Ishikawa (cell line): ENCODE measurements around the gene SRGAP1.

Source experiments
- CEBPB ChIP-seq: IDR thresholded peaks from 2 replicates; pipeline ENCODE4 v1.6.1; 2012
- CREB1 ChIP-seq: IDR thresholded peaks from 2 replicates; pipeline ENCODE4 v1.6.1; 2012; ENCODE audit warnings: low read depth
- EGR1 ChIP-seq: IDR thresholded peaks from 2 replicates; pipeline ENCODE4 v1.6.1; 2012
- EP300 ChIP-seq: IDR thresholded peaks from 2 replicates; pipeline ENCODE4 v1.6.1; 2012; ENCODE audit warnings: borderline replicate concordance
- FOXM1 ChIP-seq: IDR thresholded peaks from 2 replicates; pipeline ENCODE4 v1.6.1; 2012; ENCODE audit warnings: low read depth, borderline replicate concordance
- NFIC ChIP-seq: IDR thresholded peaks from 2 replicates; pipeline ENCODE4 v1.6.1; 2012
- RAD21 ChIP-seq: IDR thresholded peaks from 2 replicates; pipeline ENCODE4 v1.6.1; 2012; ENCODE audit warnings: low read depth
- TAF1 ChIP-seq: IDR thresholded peaks from 2 replicates; pipeline ENCODE4 v1.6.1; 2012; ENCODE audit warnings: low read depth, mild to moderate bottlenecking
- TCF12 ChIP-seq: IDR thresholded peaks from 2 replicates; pipeline ENCODE4 v1.6.1; 2012; ENCODE audit warnings: low read depth
- TEAD4 ChIP-seq: IDR thresholded peaks from 2 replicates; pipeline ENCODE4 v1.6.1; 2012
- USF1 ChIP-seq: IDR thresholded peaks from 2 replicates; pipeline ENCODE4 v1.6.1; 2012
- YY1 ChIP-seq: IDR thresholded peaks from 2 replicates; pipeline ENCODE4 v1.6.1; 2012; ENCODE audit warnings: low read depth
- ZBTB7A ChIP-seq: IDR thresholded peaks from 2 replicates; pipeline ENCODE4 v1.6.1; 2012; ENCODE audit warnings: low read depth
- TF ChIP-seq, protein P1 (sequence below): IDR thresholded peaks from 2 replicates; pipeline ENCODE4 v1.6.1; 2012; ENCODE audit warnings: low read depth, mild to moderate bottlenecking
- TF ChIP-seq, protein P2 (sequence below): IDR thresholded peaks from 2 replicates; pipeline ENCODE4 v1.6.1; 2012

Gene SRGAP1

GRCh38 chr12:64102339-64102738, 257.8 kb downstream of the SRGAP1 start:
- TF ChIP-seq EP300 (no peak), EGR1 (no peak), ZBTB7A (no peak), TCF12 (no peak), FOXM1 (no peak), TEAD4 (no peak), CREB1 (no peak), NFIC (no peak), YY1 (no peak), RAD21 (no peak)
- TF ChIP-seq, protein P1, sequence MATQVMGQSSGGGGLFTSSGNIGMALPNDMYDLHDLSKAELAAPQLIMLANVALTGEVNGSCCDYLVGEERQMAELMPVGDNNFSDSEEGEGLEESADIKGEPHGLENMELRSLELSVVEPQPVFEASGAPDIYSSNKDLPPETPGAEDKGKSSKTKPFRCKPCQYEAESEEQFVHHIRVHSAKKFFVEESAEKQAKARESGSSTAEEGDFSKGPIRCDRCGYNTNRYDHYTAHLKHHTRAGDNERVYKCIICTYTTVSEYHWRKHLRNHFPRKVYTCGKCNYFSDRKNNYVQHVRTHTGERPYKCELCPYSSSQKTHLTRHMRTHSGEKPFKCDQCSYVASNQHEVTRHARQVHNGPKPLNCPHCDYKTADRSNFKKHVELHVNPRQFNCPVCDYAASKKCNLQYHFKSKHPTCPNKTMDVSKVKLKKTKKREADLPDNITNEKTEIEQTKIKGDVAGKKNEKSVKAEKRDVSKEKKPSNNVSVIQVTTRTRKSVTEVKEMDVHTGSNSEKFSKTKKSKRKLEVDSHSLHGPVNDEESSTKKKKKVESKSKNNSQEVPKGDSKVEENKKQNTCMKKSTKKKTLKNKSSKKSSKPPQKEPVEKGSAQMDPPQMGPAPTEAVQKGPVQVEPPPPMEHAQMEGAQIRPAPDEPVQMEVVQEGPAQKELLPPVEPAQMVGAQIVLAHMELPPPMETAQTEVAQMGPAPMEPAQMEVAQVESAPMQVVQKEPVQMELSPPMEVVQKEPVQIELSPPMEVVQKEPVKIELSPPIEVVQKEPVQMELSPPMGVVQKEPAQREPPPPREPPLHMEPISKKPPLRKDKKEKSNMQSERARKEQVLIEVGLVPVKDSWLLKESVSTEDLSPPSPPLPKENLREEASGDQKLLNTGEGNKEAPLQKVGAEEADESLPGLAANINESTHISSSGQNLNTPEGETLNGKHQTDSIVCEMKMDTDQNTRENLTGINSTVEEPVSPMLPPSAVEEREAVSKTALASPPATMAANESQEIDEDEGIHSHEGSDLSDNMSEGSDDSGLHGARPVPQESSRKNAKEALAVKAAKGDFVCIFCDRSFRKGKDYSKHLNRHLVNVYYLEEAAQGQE: no peak
- TF ChIP-seq, protein P2, sequence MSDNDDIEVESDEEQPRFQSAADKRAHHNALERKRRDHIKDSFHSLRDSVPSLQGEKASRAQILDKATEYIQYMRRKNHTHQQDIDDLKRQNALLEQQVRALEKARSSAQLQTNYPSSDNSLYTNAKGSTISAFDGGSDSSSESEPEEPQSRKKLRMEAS: no peak

- 0 out of 2 replicates have a peak, but pooled peaks have one; percentile 32 for TF ChIP-seq NFIC
- no peak for TF ChIP-seq FOXM1
Observed at GRCh38 chr12:64103825-64104740, 259.6 kb downstream of the SRGAP1 start.

DNA sequence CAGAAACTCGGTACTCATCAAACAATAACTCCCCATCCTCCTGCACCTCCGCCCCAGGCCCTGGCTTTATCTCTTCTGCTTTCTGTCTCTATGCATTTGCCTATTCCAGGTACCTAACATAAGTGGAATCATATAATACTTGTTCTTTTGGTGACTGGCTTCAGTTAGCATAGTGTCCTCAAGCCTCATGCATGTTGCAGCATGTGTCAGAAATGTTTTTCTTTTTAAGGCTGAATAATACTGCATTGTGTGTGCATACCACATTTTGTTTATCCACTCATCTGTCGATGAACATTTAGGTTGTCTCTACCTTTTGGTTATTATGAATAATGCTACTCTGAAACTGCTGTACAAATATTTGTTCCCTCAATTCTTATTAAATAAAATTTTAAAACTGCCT, 260.5 kb downstream of the SRGAP1 start:
- no peak for TF ChIP-seq TAF1
- TF ChIP-seq, protein P2: no peak
- no peak for TF ChIP-seq CREB1
- TF ChIP-seq NFIC: no peak
- no peak for TF ChIP-seq EP300
- no peak for TF ChIP-seq YY1
- TF ChIP-seq, protein P1: no peak

DNA sequence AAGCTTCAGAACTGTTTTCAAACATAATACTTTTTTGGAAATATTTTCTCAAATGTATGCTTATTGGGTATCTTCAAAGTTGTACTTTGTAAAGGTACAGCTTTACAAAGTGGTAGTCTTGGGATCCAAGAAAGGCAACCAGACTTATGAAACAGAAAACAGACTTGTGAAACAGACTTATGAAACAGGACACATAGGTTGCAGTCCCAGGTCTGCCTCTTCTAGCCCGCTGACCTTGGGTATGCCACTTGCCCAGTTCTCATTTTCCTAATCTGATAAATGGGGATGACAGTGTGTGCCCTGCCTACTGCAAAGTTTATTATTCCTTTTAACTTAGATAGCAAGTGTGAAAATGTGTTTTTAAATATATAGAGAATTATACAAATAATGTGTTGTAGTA, 263.3 kb downstream of the SRGAP1 start:
- TF ChIP-seq CREB1: no peak
- no peak for TF ChIP-seq CEBPB
- TF ChIP-seq, protein P2: no peak
- TF ChIP-seq NFIC: no peak
- no peak for TF ChIP-seq EGR1
- no peak for TF ChIP-seq ZBTB7A
- no peak for TF ChIP-seq TEAD4
- no peak for TF ChIP-seq RAD21
- TF ChIP-seq FOXM1: no peak
- TF ChIP-seq EP300: no peak

DNA sequence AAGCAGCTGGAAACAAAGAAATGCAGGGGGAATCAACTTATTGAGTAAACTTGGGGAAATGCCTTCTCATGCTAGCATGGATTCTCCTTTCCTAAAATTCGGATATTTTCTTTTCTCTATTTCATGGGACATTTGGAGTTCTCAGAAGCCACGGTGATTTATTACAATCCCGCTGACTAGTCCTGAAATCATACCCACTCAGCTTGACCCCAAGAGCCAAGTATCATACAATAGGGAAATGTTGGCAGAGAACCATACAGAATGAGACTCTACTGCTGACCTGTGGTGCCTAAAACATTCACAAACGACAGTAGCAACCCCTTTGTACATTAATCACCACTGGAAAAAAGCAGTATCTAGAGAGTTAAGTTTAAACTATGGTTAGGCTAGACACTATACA, 265.2 kb downstream of the SRGAP1 start:
- TF ChIP-seq RAD21: no peak
- TF ChIP-seq ZBTB7A: no peak
- no peak for TF ChIP-seq TAF1
- TF ChIP-seq, protein P2: no peak
- TF ChIP-seq EGR1: no peak
- no peak for TF ChIP-seq EP300
- TF ChIP-seq TEAD4: no peak
- no peak for TF ChIP-seq CEBPB
- TF ChIP-seq YY1: no peak
- TF ChIP-seq, protein P1: no peak
- no peak for TF ChIP-seq NFIC
- TF ChIP-seq USF1: no peak
